T follicular helper cell (primary cell): ENCODE data around the gene GABRD.

Experiments used
- DNase-seq: peaks from one replicate; pipeline ENCODE4 v3.0.0-alpha.2; 2020; ENCODE audit warnings: low read depth

The GABRD gene

DNA sequence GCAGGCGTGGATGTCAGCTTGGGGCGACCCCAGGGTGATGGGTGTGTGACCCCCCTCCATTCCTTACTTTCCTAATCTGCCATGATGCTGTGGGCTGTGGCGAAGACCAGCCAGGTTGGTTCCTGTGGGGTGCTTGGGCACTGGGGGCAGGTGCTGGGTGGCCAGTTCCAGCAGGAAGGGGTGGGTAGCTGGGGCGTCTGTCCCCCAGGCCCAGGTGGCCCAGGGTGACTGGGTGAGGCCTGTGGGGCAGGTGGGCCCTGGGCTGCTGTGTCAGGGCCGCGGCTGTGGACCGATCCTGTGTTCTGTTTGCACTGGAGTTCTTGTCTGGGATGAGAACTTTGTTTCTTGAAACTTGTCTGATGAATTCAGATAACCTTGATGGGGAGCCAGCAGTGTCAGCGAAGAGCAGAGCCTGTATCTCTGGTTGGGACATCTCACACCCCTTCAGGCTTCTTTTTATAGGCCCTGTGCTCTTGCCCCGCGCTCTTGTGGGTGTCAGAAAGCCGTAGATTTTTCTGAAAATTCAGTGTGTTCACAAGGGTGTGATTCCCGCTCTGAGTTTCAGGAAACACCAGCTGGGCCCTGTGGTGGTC is 34.7 kb downstream of the GABRD start:
- no peak for DNase-seq

DNA sequence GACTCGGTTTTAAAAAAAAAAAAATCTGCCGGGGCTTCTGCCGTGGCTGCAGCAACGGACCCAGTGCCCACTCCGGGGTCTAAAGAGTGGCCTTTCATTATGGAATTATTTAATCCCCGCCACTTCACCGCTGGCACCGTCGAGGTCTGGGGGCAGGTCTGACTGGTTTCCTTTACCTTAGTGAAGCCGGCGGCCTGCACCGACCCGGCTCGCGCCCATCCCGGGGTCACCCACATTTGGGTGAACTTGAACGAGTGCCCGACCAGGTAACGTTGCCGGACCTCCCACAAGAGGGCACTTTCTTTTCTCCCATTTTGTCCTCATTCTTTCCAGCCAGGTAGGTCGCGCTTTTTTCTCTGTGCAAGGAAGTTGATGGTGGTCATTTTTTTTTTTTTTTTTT is 35.4 kb downstream of the GABRD start:
- no peak for DNase-seq

DNA sequence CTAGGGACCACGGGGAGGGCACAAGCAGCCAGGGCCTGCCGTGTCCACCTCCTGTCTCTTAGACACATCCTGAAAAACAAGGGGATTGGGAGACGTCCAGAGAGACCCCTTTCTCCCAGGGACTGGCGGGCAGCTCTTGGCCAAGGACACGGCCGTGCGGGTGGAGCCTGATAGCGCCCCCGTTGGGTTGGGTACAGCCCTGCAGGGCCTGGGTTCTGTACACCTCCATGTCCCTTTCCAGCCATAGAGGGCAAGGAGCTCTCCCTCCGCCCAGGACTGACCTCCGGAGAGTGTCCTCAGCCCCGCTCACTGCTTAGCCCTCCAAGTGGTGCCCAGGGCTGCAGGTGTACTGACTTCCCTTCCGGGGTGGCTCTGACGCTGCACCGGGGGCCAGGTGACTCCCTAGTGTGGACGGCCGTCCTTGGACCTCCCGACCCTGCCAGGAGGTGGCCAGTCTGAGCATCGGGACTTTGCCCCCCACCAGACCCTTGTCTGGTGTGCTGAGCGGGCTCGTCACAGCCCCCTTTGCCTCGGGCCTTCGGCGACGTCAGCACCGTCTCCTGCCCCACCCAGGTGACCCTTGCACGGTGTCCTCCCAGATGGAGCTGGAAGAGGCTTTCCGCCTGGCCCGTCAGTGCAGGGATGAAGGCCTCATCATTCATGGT is 36.9 kb downstream of the GABRD start:
- no peak for DNase-seq

DNA sequence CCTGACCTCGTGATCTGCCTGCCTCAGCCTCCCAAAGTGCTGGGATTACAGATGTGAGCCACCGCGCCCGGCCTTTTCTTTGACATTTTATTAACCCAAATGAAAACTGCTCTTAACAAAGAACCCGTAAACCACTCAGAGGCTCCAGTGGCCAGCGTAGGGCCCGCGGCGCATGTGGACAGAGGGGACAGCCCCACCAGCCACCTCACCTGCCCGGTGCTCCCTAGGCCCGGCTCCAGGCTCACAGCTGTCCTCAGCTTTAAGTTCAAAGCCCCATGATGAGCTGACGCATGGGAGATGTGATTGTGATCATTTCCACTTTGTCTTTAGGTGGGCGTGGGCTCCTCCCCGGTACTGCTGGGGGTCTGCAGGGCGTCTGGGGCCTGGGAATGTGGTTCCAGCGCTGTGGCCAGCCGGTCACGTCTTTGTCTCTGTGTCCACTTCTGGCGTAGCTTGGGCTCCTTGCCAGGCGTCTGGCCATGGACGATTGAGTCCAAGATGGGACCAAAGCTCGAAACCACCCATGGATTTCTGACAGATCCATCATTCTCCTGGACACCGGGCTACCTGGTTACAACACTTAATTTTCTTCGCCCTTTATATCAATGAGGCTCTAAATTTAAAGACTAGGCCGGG is 37.9 kb downstream of the GABRD start:
- DNase-seq: no peak

DNA sequence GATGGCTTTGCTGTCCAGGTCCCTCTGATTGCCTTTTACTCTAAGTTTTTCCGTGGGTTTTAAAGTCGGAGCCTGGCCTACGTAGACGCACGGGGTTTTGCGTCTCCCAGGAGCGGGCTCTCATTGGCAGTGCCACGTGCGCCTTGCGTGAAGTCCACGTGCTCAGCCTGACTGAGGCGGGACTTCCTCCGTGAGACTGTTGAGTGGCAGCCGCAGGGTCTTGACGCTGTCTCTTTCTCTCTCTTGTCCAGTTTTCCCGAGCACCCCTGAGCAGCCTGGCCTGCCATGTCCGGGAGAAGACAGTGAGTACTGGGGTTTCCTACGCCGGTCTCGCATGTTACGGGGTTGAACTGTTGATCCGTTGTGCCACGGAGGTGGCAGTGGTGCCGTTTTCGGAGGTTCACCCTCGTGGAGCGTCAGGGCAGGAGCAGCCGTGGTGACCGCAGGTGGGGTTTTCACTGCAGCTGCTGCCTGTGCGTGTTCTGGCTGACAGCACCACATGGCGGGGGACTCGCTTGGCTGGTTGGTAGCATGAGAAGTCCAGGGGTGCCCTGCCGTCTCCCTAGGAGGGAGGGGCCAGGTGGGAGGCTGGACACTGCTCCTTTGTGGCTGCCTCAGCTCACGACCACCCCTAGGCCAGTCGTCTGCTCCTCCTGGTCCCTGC is 40.3 kb downstream of the GABRD start:
- no peak for DNase-seq

DNA sequence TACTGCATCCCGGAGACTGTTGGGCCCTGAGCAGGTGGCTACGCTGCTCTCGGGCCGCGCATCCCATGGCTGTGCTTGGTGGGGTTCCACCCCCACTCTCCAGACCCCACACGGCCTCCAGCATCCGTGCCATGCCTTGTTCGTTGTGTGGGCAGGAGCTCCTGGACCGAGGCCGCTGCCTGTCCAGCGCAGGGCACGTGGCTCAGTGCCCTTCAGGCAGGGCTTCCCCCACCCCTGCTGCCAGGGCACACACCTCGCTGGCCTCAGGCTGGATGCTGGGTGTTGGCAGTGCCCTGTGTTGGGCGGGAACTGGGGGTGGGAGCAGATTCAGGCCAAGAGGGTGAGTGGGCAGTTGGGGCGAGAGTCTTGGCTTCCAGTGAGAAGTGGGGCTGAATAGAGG is 40.9 kb downstream of the GABRD start:
- DNase-seq: no peak

DNA sequence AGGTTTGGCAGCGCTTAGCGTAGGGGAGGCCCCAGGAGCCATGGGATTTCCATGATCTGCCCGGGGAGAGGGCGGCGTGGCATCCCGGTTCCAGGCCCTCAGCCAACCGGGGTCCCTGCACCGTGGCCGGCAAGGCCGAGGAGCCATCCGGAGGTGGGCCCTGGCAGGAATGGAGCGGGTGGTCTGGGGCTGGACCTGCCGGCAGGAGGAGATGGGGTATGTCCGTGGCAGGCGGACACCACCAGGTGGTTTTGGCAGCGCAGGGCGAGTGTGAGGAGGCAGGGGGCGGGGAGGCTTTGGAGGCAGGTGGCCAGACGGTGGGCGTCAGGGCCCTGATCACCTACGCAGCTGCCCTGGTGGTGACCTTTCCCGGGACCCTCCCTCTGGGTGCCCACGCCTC is 41.4 kb downstream of the GABRD start:
- DNase-seq: no peak

DNA sequence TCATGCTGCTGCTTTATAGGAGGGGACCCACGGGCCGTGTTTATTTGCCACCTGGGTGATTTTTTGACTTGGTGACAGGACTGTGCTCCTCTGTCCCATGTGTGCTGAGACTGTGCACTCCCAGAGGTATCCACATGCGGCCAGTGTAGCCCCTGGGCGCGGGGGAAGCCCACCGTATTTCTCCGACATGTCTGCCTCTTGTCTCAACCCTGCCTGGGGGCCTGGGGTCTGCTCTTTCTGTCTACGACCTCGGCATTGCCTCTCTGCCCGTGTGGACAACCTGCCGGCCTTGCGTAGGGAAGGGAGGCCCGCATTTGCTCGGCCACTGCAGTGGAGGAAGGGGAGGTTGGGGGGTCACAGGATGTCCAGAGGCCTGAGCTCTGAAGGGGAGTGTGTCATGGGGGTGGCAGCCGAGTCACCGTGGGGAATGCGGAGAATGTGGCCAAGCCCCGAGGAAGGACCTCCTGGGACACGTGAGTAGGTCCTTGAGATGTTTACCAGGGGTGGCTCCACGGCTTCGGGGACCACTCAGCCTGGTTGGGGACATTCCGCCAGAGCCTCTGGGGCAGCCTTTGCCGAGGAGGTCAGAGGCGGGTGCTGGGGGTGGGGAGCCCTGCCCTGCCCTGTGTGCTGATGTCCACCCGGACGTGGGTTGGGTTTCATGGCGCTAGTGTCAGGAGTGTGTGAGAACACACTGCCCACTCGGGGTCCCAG is 42.1 kb downstream of the GABRD start:
- no peak for DNase-seq

DNA sequence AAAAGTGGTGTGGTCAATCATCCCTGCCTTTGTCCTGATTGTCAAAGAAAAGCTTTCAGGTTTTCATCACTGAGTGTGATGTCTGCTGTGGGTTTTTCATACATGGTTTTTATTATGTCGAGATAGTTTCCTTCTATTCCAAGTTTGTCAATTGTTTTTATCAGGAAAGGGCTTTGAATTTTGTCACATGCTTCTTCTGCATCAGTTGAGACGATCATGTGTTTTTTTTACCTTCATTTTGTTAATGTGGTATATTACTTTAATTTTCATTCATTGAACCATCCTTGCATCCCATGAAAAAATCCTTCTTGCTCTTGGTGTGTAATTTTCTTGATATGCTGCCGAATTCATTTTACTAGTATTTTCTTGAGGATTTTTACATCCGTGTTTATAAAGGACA is 46.6 kb downstream of the GABRD start:
- DNase-seq: no peak

DNA sequence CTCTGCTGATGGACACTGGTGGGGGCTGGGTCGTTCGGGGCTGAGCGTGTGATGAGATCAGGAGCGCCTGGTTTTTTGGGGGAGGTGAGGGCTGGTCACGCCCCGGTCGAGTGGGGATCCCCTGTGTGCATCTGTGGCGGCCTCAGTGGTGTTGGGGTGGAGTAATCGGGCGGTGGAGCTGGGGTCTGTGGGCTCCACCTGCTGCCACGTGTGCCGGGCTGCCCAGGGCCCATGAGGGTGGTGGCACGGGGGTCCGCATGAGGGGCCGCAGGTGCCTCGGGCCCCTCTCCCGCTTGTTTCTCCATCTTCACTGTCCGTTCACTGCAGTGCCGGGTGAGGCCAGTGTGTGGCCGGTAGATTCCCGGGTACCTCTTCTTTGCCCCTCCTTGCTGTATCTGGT is 48.2 kb downstream of the GABRD start:
- no peak for DNase-seq

DNA sequence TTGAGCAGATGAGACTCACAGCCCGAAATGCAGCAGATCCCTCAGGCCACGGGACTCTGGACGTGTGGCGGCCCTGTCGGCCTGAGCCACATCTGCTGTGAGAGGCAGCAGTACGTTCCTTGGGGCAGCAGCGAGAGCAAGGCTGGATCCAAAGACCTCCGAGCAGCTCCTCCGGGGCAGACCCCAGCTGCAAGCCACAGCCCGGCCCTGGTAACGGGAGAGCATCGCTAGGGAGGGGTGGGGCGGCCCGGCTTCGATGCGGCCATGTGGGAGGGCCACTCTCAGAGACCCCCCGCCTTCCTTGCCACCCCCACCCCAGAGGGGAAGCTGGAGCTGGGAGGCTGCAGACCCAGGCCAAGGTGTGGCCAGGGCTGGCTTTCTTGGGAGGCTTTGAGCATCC is 48.8 kb downstream of the GABRD start:
- no peak for DNase-seq

DNA sequence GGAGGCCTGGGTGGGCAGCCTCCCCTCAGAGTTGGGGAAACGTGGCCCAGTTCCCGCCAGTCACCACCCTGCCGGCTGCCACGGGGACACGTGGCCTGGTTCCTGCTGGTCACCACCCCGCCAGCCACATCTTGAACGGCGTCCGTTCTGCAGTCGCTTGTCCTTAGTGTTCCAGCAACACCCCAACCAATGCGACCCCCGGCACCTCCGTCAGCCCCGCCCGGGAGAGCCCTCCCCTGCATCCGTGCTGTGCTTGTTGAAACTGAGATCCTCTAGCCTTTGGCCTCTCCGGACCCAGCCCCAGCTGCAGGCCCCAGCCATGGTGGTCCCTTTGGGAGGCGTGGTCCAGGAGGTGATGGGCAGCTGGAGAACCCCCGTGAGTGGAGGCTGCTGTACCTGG is 49.8 kb downstream of the GABRD start:
- DNase-seq: no peak

DNA sequence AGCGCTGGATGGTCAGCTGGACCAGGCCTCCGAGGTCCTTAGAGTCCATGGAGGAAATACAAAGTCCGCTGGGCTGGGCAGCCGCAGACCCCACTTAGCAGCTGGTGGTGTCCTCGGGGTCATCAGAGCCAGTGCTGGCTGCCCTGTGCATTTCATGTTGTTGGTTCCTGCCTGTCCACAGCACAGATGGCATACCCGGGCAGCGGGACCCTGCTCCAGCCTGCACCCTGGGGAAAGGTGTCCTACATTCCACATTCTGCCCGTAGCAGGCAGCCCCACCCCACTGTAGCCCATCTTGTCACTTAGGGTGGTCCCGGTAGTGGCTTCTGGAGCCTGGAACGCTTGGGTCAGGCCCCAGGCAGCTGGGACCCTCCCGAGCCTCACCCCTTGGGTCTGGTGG is 50.9 kb downstream of the GABRD start:
- DNase-seq: no peak

DNA sequence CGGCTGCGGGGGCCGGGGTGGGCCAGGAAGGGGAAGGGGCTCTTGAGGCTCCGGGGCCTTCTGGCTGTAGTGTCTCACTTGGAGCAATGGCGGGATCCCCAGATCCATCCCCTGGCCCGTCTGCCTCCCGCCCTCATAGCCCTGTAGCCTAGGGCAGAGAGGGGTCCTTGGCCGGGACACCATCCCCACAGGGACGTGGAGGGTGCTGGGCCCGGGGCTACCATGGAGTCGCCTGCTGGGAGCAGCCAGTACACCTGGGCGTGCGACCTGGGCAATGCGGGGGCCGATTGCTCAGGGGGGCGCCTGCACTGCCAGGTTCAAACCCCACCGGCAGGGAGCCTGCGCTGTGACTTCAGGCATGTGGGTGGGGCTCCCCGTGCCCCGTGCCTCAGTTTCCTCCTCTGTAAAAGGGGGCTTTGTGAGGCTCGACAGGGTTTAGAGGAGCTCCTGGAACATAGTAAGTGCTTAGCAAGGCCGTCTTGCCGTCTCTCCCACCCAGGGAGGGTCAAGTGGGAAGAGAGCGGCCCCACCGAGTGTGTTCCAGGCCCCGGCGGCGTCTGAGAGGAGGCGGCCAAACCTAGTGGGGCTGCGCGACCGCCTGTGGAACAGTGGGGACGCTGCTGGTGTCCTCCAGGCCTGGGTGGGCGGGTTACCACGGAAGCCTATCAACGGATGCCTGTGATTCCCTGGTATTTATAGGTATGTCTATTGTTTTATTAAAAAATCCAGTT is 51.8 kb downstream of the GABRD start:
- DNase-seq: no peak

DNA sequence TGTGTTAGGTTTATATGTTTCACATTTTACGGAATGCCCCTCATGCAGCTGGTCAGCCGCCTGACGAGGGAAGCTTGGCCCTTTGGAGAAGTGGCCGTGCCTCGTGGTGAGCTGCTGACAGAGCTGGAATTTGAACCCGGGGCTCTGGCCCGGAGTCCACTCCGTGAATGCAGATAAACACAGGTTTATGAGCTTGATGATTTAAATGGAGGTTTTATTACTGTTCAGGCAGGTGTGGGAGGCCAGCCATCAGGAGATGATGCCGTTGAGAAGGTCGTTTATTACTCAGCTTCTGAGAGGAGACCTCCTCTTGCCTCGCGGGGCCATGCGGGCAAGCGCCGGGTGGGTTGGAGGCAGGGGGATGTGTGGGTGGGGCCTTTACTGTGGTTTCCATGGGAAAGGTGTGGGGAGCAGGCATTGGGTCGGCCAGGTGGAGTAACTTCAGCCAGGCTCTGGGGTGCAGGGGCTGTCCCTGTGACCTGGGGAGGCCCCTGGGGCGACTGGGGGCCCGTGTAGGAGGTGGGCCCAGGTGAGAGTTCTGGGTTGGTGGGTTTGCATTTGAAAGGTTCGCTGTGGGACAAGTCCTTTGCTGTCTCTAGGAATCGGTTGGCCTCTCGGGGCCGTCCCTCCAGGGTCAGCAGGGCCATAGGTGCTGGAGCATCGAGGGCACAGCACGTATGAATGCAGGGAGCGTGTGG is 53.1 kb downstream of the GABRD start:
- DNase-seq: no peak

DNA sequence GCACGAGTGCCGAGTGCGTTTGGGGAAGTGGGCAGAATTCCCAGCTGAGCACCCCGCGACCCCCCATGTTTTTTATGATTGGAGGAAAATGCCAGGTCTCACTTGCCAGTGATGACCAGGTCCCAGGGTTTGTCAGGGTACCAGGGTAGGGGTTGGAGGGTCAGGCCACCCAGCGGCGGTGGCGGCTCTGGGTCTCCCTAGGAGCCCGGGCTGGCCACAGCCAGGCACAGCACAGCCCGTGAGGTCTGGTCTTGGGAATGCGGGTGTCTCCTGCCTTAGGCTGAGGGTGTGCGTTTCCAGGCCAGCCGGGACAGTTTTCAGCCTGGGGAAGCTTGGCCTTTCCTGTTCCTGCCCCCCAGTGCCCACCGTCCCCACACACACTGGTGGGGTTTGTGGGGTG is 53.7 kb downstream of the GABRD start:
- DNase-seq: no peak

DNA sequence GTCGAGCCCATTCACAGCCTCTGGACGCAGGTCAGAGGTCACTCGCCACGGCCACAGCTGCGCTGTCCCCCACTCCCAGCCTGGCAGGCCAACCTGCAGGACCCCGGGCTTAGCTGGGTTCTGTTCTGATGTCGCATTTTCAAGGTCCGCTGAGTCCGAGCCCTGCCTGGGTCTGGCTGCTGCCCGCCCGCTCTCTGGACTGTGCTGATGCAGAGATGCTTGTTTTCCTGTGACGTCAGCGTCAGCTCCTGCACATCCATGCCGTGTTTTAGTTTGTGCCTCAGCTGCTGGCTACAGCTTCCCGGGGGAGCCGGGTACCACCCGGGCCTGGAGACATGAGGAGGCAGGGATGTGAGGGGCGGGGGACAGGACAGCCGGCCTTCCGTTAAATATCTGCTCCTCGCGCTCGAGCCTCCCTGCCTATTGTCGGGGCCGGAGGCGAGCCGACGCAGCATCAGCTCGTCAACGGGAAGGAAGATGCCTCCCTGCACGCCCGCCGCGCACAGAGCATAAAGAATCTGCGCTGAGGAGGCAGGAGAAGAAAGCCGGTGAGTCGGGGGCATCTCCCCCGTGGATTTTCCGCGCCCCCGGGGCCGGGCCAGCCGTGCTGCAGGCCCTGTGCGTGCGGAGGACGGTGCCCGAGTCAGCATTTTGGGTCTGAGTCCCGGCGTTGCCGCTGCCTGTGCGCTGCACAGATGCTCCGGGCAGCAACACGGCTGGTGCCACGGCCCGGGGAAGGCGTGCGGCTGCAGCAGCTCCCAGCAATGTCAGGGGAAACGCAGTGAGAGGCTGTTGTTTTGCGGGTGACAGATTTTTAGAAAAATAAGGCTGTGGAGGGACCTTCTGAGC is 54.5 kb downstream of the GABRD start:
- no peak for DNase-seq

DNA sequence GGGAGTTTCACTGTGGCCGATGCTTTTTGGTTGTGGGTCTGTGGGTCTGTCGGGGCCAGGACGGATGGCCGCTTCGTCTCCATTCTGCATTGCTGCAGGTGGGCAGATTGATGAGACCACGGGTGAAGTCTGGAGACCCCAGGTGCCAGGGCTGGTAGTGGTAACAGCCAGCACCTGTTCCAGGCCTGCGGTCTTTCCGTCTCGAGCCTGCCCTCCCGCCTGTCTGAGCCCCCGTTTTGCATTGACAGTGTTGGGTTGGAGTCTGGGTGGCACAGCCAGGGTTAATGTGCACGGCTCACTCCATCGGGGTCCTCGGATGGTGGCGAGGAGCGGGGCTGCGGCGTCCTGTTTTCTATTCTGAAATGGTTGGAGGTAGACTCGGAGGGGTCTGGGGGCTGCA is 55.3 kb downstream of the GABRD start:
- no peak for DNase-seq

DNA sequence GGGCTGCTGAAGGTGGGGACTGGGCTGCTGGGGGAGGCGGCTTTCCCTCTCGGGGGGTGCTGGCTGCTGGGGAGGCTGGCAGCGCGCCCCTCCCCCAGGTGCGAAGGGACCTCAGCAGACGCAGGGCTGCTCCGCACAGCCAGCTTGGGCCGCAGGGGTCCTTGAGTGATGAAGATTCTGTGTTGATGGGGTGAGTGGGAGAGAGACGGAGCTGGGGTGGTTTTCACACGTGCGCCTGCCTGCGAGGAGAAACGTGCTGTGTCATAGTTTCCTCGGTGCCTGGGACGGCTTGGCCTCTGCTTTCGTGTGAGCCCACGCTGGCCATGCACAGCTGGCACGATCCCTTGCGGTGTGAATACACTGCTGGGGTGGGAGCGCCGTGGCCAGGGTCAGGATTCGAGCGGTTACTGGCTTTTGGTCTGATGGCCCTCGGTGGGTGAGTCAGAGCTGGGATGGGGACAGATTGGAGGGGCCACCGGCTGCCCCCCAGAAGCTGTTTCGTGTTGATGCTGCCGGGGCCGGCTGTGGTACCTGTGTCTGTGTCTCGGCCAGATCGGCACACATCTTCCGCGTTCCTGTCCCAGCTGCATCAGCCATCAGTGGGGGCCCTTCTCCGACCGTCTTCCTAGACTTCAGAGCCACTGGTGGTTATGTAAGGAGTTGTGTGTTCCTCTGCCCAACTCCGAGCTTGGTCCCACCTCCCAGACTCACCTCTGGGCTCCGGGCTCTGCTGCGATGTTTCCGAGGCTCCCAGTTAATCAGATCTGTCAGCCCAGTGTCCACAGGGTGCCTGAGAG is 56.0 kb downstream of the GABRD start:
- DNase-seq: no peak
